ENCODE data around the gene MLKL. TPM values are rescaled to one million over a fixed set of nuclear protein-coding genes. Genes with fewer than 3 reads are reported as not detected.
"Not testable (repeated sequence)": the region's sequence is repeated elsewhere in the genome, so short reads cannot be mapped to it uniquely, and the experiment has no call there.

MLKL gene
- total RNA-seq, 1 donor from 2014 or later = 23.5 TPM

- no peak for DNase-seq (ENCODE audit: low read depth, low spot score)
Observed at GRCh38 chr16:74700116-74700437, 585 bp downstream of the MLKL start.

- DNase-seq (ENCODE audit: low read depth, low spot score) = no peak
Observed at GRCh38 chr16:74699666-74700065, 996 bp downstream of the MLKL start.

DNA sequence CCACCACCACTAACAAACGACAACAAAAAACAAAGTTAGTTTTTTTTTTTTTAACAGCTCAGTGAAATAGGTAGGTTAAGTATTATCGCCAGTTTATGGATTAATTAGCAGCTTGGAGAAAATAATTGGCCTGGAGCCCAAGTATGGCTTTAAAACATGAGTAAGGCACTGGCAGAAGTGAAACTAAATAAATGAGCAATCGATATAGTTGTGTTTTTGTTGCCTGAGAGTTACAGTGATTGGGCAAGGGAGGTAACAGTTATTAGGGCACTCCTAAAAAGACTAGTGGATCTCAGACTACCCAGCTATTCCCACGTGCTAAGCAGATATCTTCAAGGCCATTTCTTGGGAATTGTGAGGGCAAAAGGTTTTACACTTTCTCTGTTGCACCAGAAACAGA is 2.4 kb downstream of the MLKL start:
- DNase-seq (ENCODE audit: low read depth, low spot score) = no peak

DNA sequence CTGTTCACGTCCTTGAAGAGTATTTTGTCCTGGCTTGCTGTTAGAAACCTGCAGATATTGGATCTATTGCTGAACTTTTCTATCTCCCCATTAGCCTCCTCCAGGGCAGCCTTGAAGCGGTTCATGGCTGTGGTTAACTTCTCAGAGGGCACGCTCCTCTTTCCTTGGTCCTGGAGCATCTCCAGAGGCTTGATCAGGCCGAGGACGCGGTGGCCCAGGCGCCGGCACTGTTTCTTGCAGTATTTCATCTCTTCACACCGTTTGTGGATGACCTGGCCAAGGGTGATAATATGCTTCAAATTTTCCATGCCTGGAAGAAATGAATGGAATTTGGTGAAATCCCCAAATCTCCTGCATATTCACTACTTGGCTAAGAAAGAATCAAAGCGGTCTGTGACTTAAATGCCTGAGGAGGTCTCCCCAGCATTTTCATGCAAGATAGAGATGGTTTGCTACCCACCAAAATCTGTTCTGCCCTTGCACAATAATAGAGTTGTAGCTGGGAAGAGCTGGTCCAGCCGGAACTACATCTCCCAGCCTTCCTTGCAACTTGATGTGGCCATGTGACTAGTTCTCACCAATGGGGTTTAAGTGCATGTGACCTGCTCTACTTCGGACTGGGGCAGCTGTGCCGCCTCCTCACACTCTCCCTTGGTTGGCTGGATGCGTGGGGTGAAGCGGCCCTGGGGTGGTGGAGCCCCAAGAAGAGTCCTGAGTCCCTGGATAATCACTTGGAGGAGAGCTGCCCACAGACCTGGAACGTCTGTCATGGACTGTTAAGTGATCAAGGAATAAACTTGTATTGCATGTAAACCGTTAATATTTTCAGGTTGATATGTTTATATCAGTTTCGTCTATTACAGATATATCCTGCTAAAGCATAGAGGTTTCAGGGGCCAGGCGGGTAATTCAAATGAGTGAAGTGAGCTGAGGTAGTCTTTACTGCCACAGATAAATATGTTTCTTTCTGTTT is 4.9 kb downstream of the MLKL start:
- DNase-seq (ENCODE audit: low read depth, low spot score) = peak; percentile 75

- no peak for DNase-seq (ENCODE audit: low read depth, low spot score)
Observed at GRCh38 chr16:74691093-74691855, 9.4 kb downstream of the MLKL start.

DNA sequence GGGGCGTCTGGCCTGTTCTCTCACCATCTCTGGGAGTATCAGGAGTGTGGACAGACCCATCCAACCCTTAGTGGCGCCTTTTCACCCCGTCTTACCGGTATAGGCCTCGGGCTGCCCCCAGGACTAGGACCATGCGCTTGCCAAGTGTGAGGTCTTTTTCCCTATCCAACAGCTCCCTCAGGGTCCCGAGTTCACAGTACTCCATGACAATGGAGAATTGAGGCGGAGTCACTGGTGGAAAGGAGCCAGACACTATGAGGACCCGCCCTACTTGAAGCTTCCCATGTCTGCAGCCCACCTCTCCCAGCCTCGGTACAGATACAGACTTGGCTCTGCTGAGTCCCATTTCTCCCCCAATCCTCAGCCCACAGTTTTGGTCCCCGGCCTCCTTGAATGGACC is 18.1 kb downstream of the MLKL start:
- DNase-seq (ENCODE audit: low read depth, low spot score) = no peak

DNA sequence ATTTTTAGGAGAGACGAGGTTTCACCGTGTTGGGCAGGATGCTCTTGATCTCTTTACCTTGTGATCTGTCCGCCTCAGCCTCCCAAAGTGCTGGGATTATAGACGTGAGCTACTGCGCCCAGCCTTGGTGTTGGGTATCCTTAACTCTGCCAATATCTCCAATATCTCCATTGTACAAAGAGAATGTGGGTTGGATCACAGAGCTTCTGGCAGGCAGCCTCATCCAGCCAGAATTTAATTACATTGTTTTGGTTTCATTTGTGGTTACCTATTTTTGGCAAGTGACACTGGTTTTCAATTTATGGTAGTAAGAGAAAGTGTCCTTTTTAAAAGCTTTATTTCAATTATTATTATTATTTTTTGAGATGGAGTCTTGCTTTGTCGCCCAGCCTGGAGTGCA is 20.0 kb downstream of the MLKL start:
- DNase-seq (ENCODE audit: low read depth, low spot score) = no peak

DNA sequence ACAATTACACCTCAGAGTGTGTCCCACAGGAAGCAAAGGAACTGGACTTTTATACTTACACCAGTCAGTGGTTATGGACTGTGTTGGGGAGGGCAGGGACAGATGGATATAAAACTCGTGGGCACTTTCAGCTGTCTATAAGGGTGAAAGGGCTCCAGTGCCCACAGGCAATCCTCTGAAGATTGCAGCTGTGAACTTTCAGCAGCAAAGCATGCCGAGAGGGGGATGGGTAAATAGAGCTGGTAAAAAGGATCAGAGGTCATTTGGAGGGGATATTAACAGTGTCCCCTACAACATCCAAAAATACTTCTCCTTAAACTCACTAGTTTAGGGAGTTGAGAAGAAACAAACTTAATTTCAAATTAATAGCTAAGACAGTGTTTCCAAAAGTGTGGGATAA is 20.7 kb downstream of the MLKL start:
- no peak for DNase-seq (ENCODE audit: low read depth, low spot score)

DNA sequence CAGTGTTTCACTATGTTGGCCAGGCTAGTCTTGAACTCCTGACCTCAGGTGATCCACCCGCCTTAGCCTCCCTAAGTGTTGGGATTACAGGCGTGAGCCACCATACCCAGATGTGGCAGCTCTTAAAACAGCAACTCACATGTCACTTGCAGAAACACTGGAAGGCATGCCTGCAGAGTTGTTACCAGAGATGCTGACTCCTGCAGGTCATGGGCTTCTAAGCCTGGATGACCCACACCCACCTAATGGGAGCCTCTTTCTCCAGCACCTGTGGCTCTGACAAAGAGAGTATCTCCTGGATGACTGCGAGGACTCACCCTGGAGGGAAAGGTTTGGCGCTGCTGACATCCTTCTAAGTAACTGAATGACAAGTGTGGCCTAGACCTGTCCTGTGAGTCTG is 22.8 kb downstream of the MLKL start:
- DNase-seq (ENCODE audit: low read depth, low spot score) = no peak

DNA sequence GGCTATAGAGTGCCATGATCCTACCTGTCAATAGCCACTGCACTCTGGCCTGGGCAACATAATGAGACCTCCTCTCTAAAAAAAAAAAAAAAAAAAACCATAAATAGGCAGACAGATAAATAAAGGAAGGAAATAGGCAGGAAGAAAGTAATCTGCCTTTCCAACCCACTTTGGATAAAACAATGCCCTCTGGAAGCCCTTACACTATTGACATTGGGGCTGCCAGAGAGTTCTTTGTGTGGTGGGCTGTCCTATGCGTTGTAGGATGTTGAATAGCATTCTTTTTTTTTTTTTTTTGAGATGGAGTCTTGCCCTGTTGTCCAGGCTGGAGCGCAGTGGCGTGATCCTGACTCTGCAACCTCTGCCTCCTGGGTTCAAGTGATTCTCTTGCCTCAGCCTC is 26.8 kb downstream of the MLKL start:
- DNase-seq (ENCODE audit: low read depth, low spot score) = no peak

GRCh38 chr16:74668877-74669276 is 31.8 kb downstream of the MLKL start:
- not testable (repeated sequence) for DNase-seq (ENCODE audit: low read depth, low spot score)

DNA sequence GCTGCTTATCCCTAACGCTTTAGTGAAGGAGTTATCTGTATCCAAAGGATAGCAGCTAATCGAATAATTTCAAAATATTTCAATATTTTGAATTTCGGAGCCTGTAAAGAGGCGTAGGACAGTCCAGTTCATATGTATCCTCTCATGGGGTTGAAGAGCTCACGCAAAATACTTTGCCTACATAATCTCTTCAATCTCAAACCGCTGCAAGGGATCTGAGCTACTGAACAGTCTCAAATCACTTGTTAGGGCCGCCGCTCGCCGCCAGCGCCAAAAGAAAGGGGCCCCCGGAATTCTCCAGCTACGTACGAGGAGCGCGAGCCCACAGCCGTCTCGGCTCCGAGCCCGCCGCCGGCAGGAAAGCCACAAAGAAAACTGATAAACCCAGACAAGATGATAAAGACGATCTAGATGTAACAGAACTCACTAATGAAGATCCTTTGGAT is 33.4 kb downstream of the MLKL start:
- DNase-seq (ENCODE audit: low read depth, low spot score) = no peak

- DNase-seq (ENCODE audit: low read depth, low spot score) = peak; percentile 97
Observed at GRCh38 chr16:74666425-74667254, 34.0 kb downstream of the MLKL start, which contains the start of gene RFWD3. TSS of gene RFWD3 (minus strand) at chr16:74666877. CDS start at chr16:74661449, 5,428 bp downstream.

- no peak for DNase-seq (ENCODE audit: low read depth, low spot score)
Observed at GRCh38 chr16:74666010-74666421, 34.6 kb downstream of the MLKL start.

- no peak for DNase-seq (ENCODE audit: low read depth, low spot score)
Observed at GRCh38 chr16:74661064-74661463, 39.6 kb downstream of the MLKL start.

GRCh38 chr16:74660383-74660782 is 40.3 kb downstream of the MLKL start:
- no peak for DNase-seq (ENCODE audit: low read depth, low spot score)

- DNase-seq (ENCODE audit: low read depth, low spot score) = no peak
Observed at GRCh38 chr16:74659041-74659440, 41.6 kb downstream of the MLKL start.

GRCh38 chr16:74657870-74658642 is 42.6 kb downstream of the MLKL start:
- no peak for DNase-seq (ENCODE audit: low read depth, low spot score)

DNA sequence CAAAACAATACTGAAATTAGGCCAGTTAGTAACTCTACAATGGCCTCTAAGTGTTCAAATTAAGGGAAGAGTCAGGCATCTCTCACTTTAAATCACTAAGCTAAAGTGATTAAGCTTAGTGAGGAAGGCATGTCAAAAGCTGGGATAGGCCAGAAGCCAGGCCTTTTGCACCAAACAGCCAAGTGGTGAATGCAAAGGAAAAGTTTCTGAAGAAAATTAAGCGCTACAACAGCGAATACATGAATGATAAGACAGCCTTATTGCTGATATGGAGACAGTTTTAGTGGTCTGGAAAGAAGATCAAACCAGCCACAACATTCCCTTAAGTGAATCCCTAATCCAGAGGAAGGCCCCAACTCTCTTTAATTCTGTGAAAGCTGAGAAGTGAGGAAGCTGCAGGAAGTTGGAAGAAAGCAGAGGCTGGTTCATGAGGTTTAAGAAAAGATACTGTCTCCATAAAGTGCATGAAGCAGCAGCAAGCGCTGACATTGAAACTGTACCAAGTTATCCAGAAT is 46.1 kb downstream of the MLKL start:
- no peak for DNase-seq (ENCODE audit: low read depth, low spot score)

DNA sequence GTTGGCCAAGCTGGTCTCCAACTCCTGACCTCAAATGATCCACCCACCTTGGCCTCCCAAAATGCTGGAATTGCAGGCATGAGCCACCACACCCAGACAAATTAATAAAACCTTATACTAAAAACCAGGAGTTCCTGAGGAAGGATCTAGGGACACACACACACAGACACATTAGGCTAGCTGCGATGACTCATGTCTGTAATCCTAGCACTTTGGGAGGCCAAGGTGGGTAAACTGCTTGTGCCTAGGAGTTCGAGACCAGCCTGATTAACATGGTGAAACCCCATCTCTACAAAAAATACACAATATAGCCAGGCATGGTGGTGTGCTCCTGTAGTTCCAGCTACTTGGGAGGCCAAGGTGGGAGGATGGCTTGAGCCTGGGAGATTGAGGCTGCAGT is 47.8 kb downstream of the MLKL start:
- DNase-seq (ENCODE audit: low read depth, low spot score) = not testable (repeated sequence)

GRCh38 chr16:74652249-74652648 is 48.4 kb downstream of the MLKL start:
- DNase-seq (ENCODE audit: low read depth, low spot score) = no peak
